Immature natural killer cell (primary cell): ENCODE measurements around the gene CLINT1. TPM values are rescaled to one million over a fixed set of nuclear protein-coding genes. Genes with fewer than 3 reads are reported as not detected.
"Not testable (repeated sequence)": the region's sequence is repeated elsewhere in the genome, so short reads cannot be mapped to it uniquely, and the experiment has no call there.

Experiments
- DNase-seq, 3 donors: peaks; one replicate each; pipeline ENCODE4 v3.0.0; 2022; ENCODE audit warnings: mixed read lengths in 1 of 3
- H3K27ac Mint-ChIP-seq, 6 donors: one replicate each; pipeline ENCODE4 v1.8.0; 2020; ENCODE audit warnings: mixed read lengths in 6 of 6, mild to moderate bottlenecking in 5 of 6, inconsistent platforms in 4 of 6, moderate library complexity in 3 of 6
- H3K27me3 Mint-ChIP-seq, 3 donors: one replicate each; pipeline ENCODE4 v1.8.0; 2020 to 2021; ENCODE audit warnings: low read depth in 3 of 3, mild to moderate bottlenecking in 3 of 3, mixed read lengths in 3 of 3, moderate library complexity in 3 of 3, inconsistent platforms in 1 of 3
- H3K36me3 Mint-ChIP-seq, 3 donors: one replicate each; pipeline ENCODE4 v1.8.0; 2020; ENCODE audit warnings: mixed read lengths in 3 of 3, inconsistent platforms in 2 of 3, mild to moderate bottlenecking in 2 of 3
- H3K4me1 Mint-ChIP-seq, 2 donors: one replicate each; pipeline ENCODE4 v1.8.0; 2020; ENCODE audit warnings: inconsistent platforms in 2 of 2, mild to moderate bottlenecking in 2 of 2, mixed read lengths in 2 of 2, moderate library complexity in 1 of 2
- H3K4me3 Mint-ChIP-seq, 5 donors: one replicate each; pipeline ENCODE4 v1.8.0; 2020; ENCODE audit warnings: mild to moderate bottlenecking in 5 of 5, mixed read lengths in 5 of 5, inconsistent platforms in 3 of 5, moderate library complexity in 3 of 5
- H3K9me3 Mint-ChIP-seq, 6 donors: one replicate each; pipeline ENCODE4 v1.8.0; 2020; ENCODE audit warnings: mild to moderate bottlenecking in 6 of 6, mixed read lengths in 6 of 6, inconsistent platforms in 4 of 6, moderate library complexity in 3 of 6
- polyA plus RNA-seq, 3 donors: library from polyadenylated mRNA; unstranded; fragments of 300-500 nt; fragmentation: Illumina TruSeq; gene quantifications; one replicate each; pipeline ENCODE4 v1.2.3, GENCODE V29; 2021

CLINT1 gene
- polyA plus RNA-seq, 3 donors from 2014 or later = 75.7 to 106 (median 84.8) TPM

DNA sequence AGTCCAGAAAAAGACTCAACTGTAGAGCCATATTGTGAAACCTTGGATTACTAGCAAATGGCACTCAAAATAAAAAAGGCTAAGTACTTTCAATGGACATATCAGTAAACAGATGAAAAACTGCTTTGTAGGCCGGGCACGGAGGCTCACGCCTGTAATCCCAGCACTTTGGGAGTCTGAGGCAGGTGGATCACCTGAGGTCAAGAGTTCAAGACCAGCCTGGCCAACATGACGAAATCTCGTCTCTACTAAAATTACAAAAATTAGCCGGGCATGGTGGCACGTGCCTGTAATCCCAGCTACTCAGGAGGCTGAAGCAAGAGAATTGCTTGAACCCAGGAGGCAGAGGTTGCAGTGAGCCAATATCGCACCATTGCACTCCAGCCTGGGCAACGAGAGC, 5.6 kb downstream of the CLINT1 start:
- not testable (repeated sequence) for H3K27ac Mint-ChIP-seq, DNase-seq, H3K36me3 Mint-ChIP-seq, H3K9me3 Mint-ChIP-seq, H3K4me3 Mint-ChIP-seq, H3K27me3 Mint-ChIP-seq
- H3K4me1 Mint-ChIP-seq = peaks cover 59 to 72% of the 10 kb centered on the region in 2 donors

DNA sequence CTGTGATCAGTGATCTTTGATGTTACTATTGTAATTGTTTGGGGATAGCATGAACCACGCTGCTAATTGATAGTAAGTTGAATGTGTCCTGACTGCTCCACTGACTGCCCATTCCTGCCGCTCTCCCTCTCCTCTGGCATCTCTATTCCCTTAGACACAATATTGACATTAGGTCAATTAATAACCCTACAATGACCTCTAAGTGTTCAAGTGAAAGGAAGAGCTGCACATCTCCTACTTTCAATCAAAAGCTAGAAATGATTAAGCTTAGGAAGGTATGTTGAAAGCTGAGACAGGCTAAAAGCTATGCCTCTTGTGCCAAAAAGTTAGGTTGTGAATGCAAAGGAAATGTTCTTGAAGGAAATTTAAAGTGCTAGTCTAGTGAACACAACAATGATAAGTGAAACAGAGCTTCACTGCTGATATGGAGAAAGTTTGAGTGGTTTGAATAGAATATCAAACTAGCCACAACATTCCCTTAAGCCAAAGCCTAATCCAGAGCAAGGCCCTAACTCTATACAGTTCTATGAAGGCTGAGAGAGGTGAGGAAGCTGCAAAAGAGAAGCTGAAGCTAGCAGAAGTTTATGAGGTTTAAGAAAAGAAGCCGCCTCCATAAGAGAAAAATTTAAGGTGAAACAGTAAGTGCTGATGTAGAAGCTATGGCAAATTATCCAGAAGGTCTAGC, 12.9 kb downstream of the CLINT1 start:
- no peak overlapping the region for H3K4me3 Mint-ChIP-seq
- no peak for DNase-seq
- no peaks in the 10 kb centered on the region for H3K9me3 Mint-ChIP-seq
- H3K4me1 Mint-ChIP-seq = peaks cover 29 to 46% of the 10 kb centered on the region in 2 donors
- peaks cover 3 to 8% (median 5%) of the 10 kb centered on the region in 3 donors for H3K36me3 Mint-ChIP-seq
- no peaks in the 10 kb centered on the region for H3K27me3 Mint-ChIP-seq
- peak overlapping the region in 1 of 6 donors; percentile 35 for H3K27ac Mint-ChIP-seq

DNA sequence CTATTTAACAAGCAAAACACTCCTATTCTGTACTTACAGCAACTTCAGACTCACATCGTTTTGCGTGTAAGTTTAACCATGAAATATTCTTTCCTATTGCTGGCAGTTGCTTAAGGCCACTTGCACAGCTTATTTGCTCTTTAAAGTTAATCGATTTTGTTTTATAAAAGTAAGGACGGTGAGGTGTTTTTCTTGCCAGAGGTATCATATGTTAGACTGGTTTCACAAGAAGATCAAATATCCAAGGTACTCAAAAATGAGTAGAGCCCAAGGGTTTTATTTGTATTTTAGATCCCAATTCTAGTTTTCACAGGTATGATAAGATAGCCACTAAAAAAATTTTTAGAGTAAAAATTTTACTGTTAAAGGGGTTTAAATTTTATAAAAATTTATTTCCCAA, 16.2 kb downstream of the CLINT1 start:
- no peak for DNase-seq
- Mint-ChIP-seq H3K4me1 (peaks cover 25 to 51% of the 10 kb centered on the region in 2 donors), H3K27ac (no peak overlapping the region), H3K4me3 (peak overlapping the region in 1 of 5 donors; percentile 3), H3K36me3 (peaks cover 0 to 8% (median 5%) of the 10 kb centered on the region in 3 donors), H3K9me3 (no peaks in the 10 kb centered on the region), H3K27me3 (peaks cover 0 to 3% (median 0%) of the 10 kb centered on the region in 3 donors)

DNA sequence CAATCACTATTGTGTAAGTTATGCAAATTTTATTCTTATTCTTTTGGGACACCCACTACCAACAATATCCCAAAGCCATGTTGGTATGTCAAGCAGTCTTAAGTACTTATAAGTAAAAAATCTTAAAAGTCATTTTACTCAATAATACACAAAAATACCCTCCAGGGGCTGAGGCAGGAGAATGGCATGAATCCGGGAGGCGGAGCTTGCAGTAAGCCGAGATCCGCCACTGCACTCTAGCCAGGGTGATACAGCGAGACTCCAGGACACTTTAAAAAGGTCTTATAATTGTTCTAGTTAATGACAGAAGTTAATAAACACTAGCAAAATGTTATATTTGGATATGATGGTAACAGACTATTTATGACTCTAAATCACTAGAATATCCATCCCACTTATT, 16.8 kb downstream of the CLINT1 start:
- no peak for DNase-seq
- Mint-ChIP-seq H3K9me3 (no peaks in the 10 kb centered on the region), H3K4me3 (no peak overlapping the region), H3K27me3 (peaks cover 0 to 3% (median 0%) of the 10 kb centered on the region in 3 donors), H3K27ac (no peak overlapping the region), H3K4me1 (peaks cover 27 to 52% of the 10 kb centered on the region in 2 donors), H3K36me3 (peaks cover 0 to 3% (median 0%) of the 10 kb centered on the region in 3 donors)

GRCh38 chr5:157839157-157839795, 19.7 kb downstream of the CLINT1 start:
- H3K9me3 Mint-ChIP-seq = no peaks in the 10 kb centered on the region
- DNase-seq = no peak
- no peak overlapping the region for H3K4me3 Mint-ChIP-seq
- peaks cover 34 to 62% of the 10 kb centered on the region in 2 donors for H3K4me1 Mint-ChIP-seq
- H3K27me3 Mint-ChIP-seq = peaks cover 2 to 4% (median 2%) of the 10 kb centered on the region in 3 donors
- peaks cover 0 to 4% (median 0%) of the 10 kb centered on the region in 3 donors for H3K36me3 Mint-ChIP-seq
- H3K27ac Mint-ChIP-seq = no peak overlapping the region

- peaks cover 0 to 4% (median 0%) of the 10 kb centered on the region in 3 donors for H3K36me3 Mint-ChIP-seq
- DNase-seq = no peak
- H3K4me1 Mint-ChIP-seq = peaks cover 41 to 63% of the 10 kb centered on the region in 2 donors
- H3K27me3 Mint-ChIP-seq = peaks cover 2 to 4% (median 3%) of the 10 kb centered on the region in 3 donors
- H3K9me3 Mint-ChIP-seq = no peaks in the 10 kb centered on the region
- peak overlapping the region in 4 of 6 donors; percentile 2 to 75 (median 38) for H3K27ac Mint-ChIP-seq
- H3K4me3 Mint-ChIP-seq = no peak overlapping the region
These were observed 22.7 kb downstream of the CLINT1 start for GRCh38 chr5:157836121-157836753.

DNA sequence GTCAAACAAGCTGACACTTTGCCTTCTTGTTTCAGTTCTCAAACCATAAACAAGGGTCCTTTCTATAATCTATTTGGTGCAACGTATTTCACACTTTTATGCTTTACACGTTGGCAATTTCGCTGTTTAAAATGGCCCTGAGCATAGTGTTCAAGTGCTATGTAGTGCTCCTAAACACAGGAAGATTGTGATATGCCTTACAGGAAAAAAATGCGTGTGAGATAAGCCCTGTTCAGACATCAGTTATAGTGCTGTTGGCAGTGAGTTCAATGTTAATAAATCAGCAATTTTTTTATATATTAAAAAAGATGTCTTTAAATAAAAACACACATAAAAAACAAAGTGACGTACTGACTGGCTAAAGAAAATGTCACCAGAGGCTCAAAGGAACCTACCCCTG, 23.9 kb downstream of the CLINT1 start:
- peaks cover 1 to 3% (median 2%) of the 10 kb centered on the region in 3 donors for H3K27me3 Mint-ChIP-seq
- H3K27ac Mint-ChIP-seq = peak overlapping the region in 1 of 6 donors; percentile 8
- H3K36me3 Mint-ChIP-seq = peaks cover 0 to 4% (median 0%) of the 10 kb centered on the region in 3 donors
- DNase-seq = no peak
- peaks cover 39 to 61% of the 10 kb centered on the region in 2 donors for H3K4me1 Mint-ChIP-seq
- H3K9me3 Mint-ChIP-seq = no peaks in the 10 kb centered on the region
- no peak overlapping the region for H3K4me3 Mint-ChIP-seq

GRCh38 chr5:157828944-157829639, 29.9 kb downstream of the CLINT1 start:
- DNase-seq = no peak
- Mint-ChIP-seq H3K9me3 (no peaks in the 10 kb centered on the region), H3K4me1 (peaks cover 65 to 84% of the 10 kb centered on the region in 2 donors), H3K36me3 (no peaks in the 10 kb centered on the region), H3K27ac (peak overlapping the region in 5 of 6 donors; percentile 5 to 83 (median 73)), H3K4me3 (peak overlapping the region in 4 of 5 donors; percentile 16 to 58 (median 38)), H3K27me3 (peaks cover 0 to 1% (median 0%) of the 10 kb centered on the region in 3 donors)

DNA sequence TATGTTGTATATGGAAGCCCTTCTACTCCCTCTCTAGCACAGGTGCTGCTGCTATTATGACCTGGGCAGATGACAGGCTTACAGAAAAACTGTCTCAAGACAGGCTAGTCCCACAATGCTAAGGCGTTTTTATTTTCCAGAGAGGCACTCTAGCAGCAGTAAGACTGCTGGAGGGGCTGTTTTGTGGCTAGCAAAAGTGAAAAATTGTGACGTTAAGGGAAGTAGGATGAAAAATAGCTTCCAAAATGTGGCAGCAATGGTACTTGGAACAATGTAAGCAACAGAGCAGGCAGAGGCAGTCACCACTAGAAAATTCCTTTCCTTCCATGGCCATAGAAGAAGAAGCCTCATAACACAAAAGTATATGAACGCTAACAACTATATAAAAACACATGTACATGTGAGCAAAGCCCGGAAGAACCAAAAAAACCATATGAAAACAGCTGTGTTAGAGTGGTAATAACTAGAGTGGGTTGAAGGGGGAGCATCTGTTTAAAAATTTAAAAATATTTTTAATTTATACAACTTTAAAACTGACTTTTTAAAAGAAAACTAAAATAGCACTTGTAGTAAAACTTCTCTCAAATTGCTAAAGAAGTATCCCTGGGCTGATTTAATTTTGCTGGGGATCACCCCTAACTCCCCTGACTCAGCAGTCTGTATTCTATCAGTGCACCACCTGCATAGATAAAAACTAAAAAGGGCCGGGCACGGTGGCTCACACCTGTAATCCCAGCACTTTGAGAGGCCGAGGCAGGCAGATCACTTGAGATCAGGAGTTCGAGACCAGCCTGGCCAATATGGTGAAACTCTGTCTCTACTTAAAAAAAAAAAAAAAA, 30.6 kb downstream of the CLINT1 start:
- Mint-ChIP-seq H3K9me3 (no peaks in the 10 kb centered on the region), H3K4me3 (peak overlapping the region; percentile 7 to 72 (median 46)), H3K4me1 (peaks cover 58 to 81% of the 10 kb centered on the region in 2 donors), H3K27ac (peak overlapping the region; percentile 75 to 86 (median 80)), H3K36me3 (no peaks in the 10 kb centered on the region), H3K27me3 (peaks cover 0 to 1% (median 0%) of the 10 kb centered on the region in 3 donors)
- DNase-seq = peak in 1 of 3 donors; percentile 4

GRCh38 chr5:157827423-157827822, 31.5 kb downstream of the CLINT1 start:
- H3K4me3 Mint-ChIP-seq = peak overlapping the region in 2 of 5 donors; percentile 12 to 17
- H3K4me1 Mint-ChIP-seq = peaks cover 57 to 83% of the 10 kb centered on the region in 2 donors
- H3K27me3 Mint-ChIP-seq = no peaks in the 10 kb centered on the region
- no peaks in the 10 kb centered on the region for H3K9me3 Mint-ChIP-seq
- no peak for DNase-seq
- H3K27ac Mint-ChIP-seq = peak overlapping the region in 4 of 6 donors; percentile 75 to 86 (median 80)
- no peaks in the 10 kb centered on the region for H3K36me3 Mint-ChIP-seq

GRCh38 chr5:157823655-157824054, 35.3 kb downstream of the CLINT1 start:
- H3K4me1 Mint-ChIP-seq = peaks cover 58 to 92% of the 10 kb centered on the region in 2 donors
- H3K27ac Mint-ChIP-seq = no peak overlapping the region
- H3K9me3 Mint-ChIP-seq = no peaks in the 10 kb centered on the region
- no peak for DNase-seq
- H3K4me3 Mint-ChIP-seq = no peak overlapping the region
- H3K36me3 Mint-ChIP-seq = no peaks in the 10 kb centered on the region
- H3K27me3 Mint-ChIP-seq = peaks cover 0 to 1% (median 0%) of the 10 kb centered on the region in 3 donors

GRCh38 chr5:157821822-157822622, 36.9 kb downstream of the CLINT1 start:
- no peak for DNase-seq
- Mint-ChIP-seq H3K4me1 (peaks cover 42 to 79% of the 10 kb centered on the region in 2 donors), H3K4me3 (no peak overlapping the region), H3K27ac (peak overlapping the region in 1 of 6 donors; percentile 21), H3K27me3 (peaks cover 0 to 1% (median 0%) of the 10 kb centered on the region in 3 donors), H3K36me3 (peaks cover 0 to 6% (median 0%) of the 10 kb centered on the region in 3 donors), H3K9me3 (no peaks in the 10 kb centered on the region)
